Mesothelial cell of epicardium (in vitro differentiated cells): ENCODE measurements around the gene S1PR2. TPM values are rescaled to one million over a fixed set of nuclear protein-coding genes. Genes with fewer than 3 reads are reported as not detected.

Source experiments
- DNase-seq, 2 experiments: peaks; one replicate each; pipeline ENCODE4 v3.0.0; 2021; ENCODE audit warnings: low spot score in 2 of 2; ENCODE audit not compliant: unreplicated experiment in 2 of 2
- H3K27ac Mint-ChIP-seq: 2 replicates; pipeline ENCODE4 v1.8.0; 2021; ENCODE audit warnings: mixed read lengths
- H3K27me3 Mint-ChIP-seq: 2 replicates; pipeline ENCODE4 v1.8.0; 2021; ENCODE audit warnings: low read depth, mixed read lengths
- H3K36me3 Mint-ChIP-seq: 2 replicates; pipeline ENCODE4 v1.8.0; 2021; ENCODE audit warnings: mixed read lengths
- H3K4me1 Mint-ChIP-seq: 2 replicates; pipeline ENCODE4 v1.8.0; 2021; ENCODE audit warnings: mixed read lengths
- H3K4me3 Mint-ChIP-seq: 2 replicates; pipeline ENCODE4 v1.8.0; 2021; ENCODE audit warnings: mild to moderate bottlenecking, moderate library complexity, mixed read lengths
- H3K9me3 Mint-ChIP-seq: 2 replicates; pipeline ENCODE4 v1.8.0; 2021; ENCODE audit warnings: mixed read lengths
- total RNA-seq: library from RNA; stranded (reverse); gene quantifications from 3 replicates; pipeline ENCODE4 v1.2.1, GENCODE V29; 2021
- TF ChIP-seq, protein P1 (sequence below): fragments of 200-600 bp; sonication (generic); IDR thresholded peaks from one replicate; pipeline ENCODE4 v1.5.0; 2021; ENCODE audit warnings: antibody characterized with exemption; ENCODE audit not compliant: unreplicated experiment

Gene S1PR2
- total RNA-seq, 1 donor from 2014 or later = 34.9 TPM

DNA sequence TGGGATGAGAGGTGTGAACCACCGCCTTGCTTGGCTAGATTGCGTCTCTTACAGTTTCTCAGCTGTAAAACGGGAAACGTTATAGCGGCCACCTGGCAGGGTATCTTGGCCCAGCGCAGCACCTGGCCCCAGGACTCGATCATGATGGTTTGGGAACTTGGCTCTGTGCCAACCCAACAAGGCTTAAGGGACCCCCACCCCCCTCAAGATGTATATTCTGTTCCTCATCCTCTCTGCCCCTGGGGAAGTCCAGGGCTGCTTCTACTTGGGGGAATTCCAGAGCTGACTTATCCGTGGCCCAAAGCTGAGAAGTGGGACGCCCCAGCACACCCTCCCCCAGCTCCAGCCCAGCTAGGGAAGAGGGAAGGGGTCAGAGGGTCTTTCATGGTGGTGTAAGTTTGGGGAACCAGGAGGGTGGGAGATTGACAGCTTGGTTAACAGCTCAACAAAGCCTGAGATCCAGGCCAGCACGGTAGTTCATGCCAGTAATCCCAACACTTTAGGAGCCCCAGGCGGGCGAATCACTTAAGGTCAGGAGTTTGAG is 40.5 kb upstream of the S1PR2 start:
- H3K4me1 Mint-ChIP-seq = no peaks in the 10 kb centered on the region
- H3K27me3 Mint-ChIP-seq = peaks cover 50% of the 10 kb centered on the region
- no peak for DNase-seq
- H3K27ac Mint-ChIP-seq = no peak overlapping the region
- H3K4me3 Mint-ChIP-seq = peak overlapping the region; percentile 15
- H3K9me3 Mint-ChIP-seq = no peaks in the 10 kb centered on the region
- TF ChIP-seq, protein P1, sequence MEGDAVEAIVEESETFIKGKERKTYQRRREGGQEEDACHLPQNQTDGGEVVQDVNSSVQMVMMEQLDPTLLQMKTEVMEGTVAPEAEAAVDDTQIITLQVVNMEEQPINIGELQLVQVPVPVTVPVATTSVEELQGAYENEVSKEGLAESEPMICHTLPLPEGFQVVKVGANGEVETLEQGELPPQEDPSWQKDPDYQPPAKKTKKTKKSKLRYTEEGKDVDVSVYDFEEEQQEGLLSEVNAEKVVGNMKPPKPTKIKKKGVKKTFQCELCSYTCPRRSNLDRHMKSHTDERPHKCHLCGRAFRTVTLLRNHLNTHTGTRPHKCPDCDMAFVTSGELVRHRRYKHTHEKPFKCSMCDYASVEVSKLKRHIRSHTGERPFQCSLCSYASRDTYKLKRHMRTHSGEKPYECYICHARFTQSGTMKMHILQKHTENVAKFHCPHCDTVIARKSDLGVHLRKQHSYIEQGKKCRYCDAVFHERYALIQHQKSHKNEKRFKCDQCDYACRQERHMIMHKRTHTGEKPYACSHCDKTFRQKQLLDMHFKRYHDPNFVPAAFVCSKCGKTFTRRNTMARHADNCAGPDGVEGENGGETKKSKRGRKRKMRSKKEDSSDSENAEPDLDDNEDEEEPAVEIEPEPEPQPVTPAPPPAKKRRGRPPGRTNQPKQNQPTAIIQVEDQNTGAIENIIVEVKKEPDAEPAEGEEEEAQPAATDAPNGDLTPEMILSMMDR = no peak
- no peaks in the 10 kb centered on the region for H3K36me3 Mint-ChIP-seq

GRCh38 chr19:10270616-10271394 is 39.7 kb upstream of the S1PR2 start, which contains the start of gene ICAM1:
Gene ICAM1, plus strand, starts transcription at chr19:10271120. Its CDS starts 40 bp downstream, at chr19:10271160.
- TF ChIP-seq, protein P1 = no peak
- peaks cover 50% of the 10 kb centered on the region for H3K27me3 Mint-ChIP-seq
- no peaks in the 10 kb centered on the region for H3K9me3 Mint-ChIP-seq
- peak within 1 kb of the TSS; percentile 55 for H3K4me3 Mint-ChIP-seq
- no peaks in the 10 kb centered on the region for H3K36me3 Mint-ChIP-seq
- H3K4me1 Mint-ChIP-seq = no peaks in the 10 kb centered on the region
- no peak within 1 kb of the TSS for H3K27ac Mint-ChIP-seq
- no peak for DNase-seq

DNA sequence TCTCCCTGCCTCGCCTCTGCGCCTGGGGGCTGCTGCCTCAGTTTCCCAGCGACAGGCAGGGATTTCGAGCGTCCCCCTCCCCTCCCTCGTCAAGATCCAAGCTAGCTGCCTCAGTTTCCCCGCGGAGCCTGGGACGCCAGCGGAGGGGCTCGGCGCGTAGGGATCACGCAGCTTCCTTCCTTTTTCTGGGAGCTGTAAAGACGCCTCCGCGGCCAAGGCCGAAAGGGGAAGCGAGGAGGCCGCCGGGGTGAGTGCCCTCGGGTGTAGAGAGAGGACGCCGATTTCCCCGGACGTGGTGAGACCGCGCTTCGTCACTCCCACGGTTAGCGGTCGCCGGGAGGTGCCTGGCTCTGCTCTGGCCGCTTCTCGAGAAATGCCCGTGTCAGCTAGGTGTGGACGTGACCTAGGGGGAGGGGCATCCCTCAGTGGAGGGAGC is 39.1 kb upstream of the S1PR2 start:
- Mint-ChIP-seq H3K36me3 (no peaks in the 10 kb centered on the region), H3K9me3 (no peaks in the 10 kb centered on the region), H3K27me3 (peaks cover 50% of the 10 kb centered on the region), H3K27ac (no peak overlapping the region), H3K4me1 (no peaks in the 10 kb centered on the region), H3K4me3 (peak overlapping the region; percentile 55)
- TF ChIP-seq, protein P1 = no peak
- DNase-seq = no peak

GRCh38 chr19:10269333-10270179 is 38.4 kb upstream of the S1PR2 start:
- Mint-ChIP-seq H3K36me3 (no peaks in the 10 kb centered on the region), H3K4me1 (no peaks in the 10 kb centered on the region), H3K4me3 (peak overlapping the region; percentile 55), H3K27me3 (peaks cover 46% of the 10 kb centered on the region), H3K9me3 (no peaks in the 10 kb centered on the region), H3K27ac (no peak overlapping the region)
- peak; percentile 70 to 89 for DNase-seq
- TF ChIP-seq, protein P1 = peak; percentile 84

DNA sequence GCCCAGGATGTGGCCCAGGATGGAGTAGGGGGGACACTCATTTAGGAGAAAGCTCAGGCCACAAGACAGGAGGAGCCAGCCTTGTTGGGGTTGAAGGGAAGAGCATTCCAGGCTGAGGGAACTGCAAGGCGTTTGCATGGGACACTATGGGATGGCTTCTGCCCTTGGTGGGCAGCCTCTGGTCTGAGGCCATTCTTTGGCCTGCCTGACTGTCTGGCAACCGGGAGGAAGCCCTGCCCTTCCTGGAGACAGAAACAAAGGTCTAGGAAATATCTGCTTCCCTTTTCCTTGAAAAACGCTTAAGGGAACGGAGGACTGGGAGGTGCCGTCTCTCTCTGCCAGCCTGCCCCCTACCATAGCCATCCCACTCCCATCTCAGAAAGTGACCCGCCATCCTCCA is 36.9 kb upstream of the S1PR2 start:
- TF ChIP-seq, protein P1 = no peak
- Mint-ChIP-seq H3K27ac (no peak overlapping the region), H3K4me3 (no peak overlapping the region), H3K27me3 (peaks cover 42% of the 10 kb centered on the region), H3K36me3 (no peaks in the 10 kb centered on the region), H3K9me3 (no peaks in the 10 kb centered on the region), H3K4me1 (no peaks in the 10 kb centered on the region)
- DNase-seq = no peak
